GM21717 (cell line): ENCODE measurements around the gene PCSK9.

Source experiments
- ATAC-seq: cut with Tn5 transposase; IDR thresholded peaks from one replicate; pipeline ENCODE4 v1.9.1; 2021; ENCODE audit warnings: mild to moderate bottlenecking, moderate library complexity; ENCODE audit not compliant: unreplicated experiment

PCSK9 gene

GRCh38 chr1:55057270-55057955 is 18.1 kb downstream of the PCSK9 start:
- no peak for ATAC-seq

DNA sequence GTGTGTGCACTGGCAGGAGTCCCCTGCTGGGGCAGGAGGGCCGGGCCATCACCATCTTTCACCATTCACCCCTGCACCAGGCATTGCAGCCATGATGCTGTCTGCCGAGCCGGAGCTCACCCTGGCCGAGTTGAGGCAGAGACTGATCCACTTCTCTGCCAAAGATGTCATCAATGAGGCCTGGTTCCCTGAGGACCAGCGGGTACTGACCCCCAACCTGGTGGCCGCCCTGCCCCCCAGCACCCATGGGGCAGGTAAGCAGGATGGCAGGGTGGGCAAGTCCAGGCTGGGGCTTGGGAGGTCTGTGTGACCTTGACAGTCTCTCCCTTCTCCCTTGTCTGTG is 18.6 kb downstream of the PCSK9 start:
- ATAC-seq = no peak

DNA sequence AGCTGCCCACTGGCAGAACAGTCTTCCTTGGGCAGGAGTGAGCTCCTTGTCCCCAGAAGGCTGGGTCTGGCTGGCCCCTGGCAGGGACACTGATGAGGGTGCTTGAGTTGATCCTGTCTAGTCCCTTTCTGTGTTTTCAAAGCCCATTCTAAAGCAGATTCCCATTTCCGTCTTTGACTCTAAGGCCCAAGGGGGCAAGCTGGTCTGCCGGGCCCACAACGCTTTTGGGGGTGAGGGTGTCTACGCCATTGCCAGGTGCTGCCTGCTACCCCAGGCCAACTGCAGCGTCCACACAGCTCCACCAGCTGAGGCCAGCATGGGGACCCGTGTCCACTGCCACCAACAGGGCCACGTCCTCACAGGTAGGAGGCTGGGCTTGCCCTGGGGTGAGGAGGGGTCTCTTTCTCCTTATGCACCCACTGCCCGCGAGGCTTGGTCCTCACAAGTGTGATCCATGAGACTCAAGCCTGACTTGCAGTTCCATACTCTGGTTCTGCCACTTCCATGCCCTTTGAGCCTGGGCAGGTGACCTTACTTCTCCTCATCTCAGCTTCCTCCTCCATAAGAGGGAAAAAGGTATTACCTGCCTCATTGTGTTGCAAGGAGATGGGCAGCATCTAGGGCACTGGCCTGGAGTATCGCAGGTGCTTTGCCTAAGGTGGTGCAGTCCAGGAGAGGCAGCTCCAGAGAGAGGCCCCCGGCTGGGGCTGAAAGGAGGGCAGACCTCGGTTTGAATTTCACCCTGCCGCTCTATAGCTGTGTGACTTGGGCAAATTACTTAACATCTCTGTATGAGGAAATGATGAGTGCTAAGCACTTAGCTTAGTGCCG is 20.2 kb downstream of the PCSK9 start:
- no peak for ATAC-seq

- peak; percentile 53 for ATAC-seq
These were observed 21.0 kb downstream of the PCSK9 start for GRCh38 chr1:55060133-55060999.

- ATAC-seq = no peak
These were observed 21.8 kb downstream of the PCSK9 start for GRCh38 chr1:55061000-55061705.

DNA sequence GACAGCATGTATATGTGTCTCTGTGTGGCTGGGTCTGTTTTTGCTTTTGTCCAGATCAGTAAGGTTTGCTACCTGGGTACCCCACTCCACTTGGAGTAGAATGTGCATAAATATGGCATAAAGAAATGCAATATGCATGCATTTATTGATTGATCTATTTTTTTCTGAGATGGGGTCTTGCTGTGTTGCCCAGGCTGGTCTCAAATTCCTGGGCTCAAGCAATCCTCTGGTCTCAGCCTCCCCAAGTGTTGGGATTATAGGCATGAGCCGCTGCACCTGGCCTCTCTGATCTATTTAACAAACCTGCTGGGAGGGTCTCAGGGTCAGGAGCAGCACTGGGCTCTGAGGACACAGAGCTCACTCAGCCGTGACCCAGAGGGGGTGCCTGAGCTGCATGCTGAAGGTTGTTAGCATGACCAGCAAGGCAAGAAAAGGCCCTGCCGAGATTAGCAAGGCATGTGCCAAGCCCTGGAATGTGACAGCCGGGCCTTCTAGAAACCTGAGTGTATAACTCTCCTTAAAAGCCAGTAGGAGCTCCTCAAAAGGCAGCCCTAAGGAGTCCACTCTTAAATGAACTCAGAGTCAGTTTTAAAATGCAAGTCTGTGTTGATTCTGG is 22.5 kb downstream of the PCSK9 start:
- ATAC-seq = no peak

- no peak for ATAC-seq
These were observed 23.6 kb downstream of the PCSK9 start for GRCh38 chr1:55062801-55063576.

DNA sequence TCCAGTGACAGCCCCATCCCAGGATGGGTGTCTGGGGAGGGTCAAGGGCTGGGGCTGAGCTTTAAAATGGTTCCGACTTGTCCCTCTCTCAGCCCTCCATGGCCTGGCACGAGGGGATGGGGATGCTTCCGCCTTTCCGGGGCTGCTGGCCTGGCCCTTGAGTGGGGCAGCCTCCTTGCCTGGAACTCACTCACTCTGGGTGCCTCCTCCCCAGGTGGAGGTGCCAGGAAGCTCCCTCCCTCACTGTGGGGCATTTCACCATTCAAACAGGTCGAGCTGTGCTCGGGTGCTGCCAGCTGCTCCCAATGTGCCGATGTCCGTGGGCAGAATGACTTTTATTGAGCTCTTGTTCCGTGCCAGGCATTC is 24.2 kb downstream of the PCSK9 start:
- ATAC-seq = no peak

GRCh38 chr1:55064071-55064581 is 24.8 kb downstream of the PCSK9 start:
- no peak for ATAC-seq

- ATAC-seq = no peak
These were observed 25.5 kb downstream of the PCSK9 start for GRCh38 chr1:55064861-55065263.

DNA sequence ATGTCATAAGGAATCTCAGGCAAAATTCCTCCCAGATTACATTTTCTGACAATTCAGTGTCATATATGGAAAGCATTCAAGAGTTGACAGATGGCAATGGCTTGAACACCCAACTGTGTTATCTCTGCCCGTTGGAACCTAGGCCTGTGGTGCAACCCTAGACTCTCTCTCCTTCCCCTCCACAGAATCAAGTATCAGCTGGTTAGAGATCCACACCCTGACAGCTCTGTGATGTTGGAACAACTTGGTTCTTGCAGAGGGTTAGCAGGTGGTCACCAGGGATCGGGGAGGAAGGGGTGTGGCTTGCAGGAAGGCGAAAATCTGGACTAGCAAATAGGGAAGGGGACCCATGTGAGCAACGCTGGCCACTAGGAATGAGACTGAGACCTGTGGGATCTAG is 26.3 kb downstream of the PCSK9 start:
- ATAC-seq = no peak

DNA sequence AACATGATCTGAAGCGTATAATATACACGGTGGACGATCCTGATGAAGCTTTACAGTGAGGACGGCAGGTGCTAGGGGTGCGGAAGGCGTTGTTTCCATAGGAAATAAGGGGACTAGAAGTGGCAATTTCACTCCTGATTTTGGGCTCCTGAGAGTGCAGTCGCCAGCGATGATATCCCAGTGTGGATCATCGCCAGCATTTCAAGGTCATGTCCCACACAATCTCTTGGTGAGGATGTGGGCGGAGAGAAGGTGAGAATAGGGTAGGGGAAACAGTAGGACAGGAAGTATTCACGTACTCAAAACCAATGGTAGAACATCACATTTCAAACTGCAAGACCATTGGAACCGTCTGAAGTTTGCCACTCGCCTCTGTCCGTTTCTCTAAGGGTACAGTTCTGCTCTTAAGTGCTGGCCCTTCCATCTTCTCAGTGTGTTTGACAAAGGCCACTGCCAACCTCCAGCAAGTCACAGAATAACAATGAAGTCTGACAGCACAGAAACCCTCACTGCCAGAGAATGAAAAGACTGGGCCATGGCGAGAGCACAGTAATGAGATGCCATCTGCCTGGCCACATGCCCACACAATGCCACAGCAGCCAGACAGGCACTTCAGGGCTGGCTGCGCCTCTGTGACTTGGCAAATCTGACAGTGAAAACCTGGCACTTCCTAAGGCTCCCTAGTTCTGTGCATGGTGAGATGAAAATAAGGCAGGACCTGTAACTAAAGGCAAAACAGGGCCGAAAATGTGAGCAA is 27.9 kb downstream of the PCSK9 start:
- no peak for ATAC-seq

DNA sequence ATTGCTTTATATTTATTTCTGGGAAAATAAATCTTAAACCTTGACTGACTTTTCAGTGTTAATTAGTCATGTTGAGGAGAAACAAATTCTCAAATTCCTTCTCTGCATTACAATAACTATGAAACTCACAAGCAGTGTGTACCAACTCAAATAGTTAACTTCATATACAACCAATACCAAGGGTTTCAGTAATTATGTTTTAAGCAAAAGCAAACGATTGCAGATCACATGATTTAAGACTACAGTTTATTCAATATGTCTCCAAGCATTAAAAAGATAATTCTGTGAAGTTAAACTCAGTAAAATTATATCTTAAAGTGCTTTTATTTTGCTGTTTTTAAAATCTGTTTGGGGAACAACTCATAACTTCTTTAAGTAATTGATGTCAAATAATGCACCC is 28.6 kb downstream of the PCSK9 start:
- no peak for ATAC-seq

- ATAC-seq = no peak
These were observed 29.3 kb downstream of the PCSK9 start for GRCh38 chr1:55068638-55069037.

GRCh38 chr1:55069280-55069679 is 29.9 kb downstream of the PCSK9 start:
- ATAC-seq = no peak

- ATAC-seq = no peak
These were observed 31.2 kb downstream of the PCSK9 start for GRCh38 chr1:55070293-55071164.

DNA sequence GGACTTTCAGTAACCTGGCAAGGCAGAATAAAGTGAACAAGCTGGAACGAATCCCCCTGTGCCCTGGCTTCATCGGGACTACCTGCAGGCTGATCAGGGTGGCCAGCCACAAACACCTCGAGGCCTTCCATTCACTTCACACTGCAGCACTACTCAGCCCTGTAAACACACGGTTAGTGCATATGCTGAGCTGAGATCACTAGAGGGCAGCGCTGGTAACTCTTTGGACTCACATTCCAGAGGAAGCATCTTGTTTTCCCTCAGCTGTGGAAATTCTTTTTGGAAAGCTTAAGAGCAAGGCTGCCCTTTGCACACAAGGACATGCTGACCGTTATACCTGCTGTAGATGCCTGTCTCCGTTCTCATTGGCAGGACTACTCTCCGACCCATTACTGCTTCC is 32.1 kb downstream of the PCSK9 start:
- ATAC-seq = no peak
